ENCODE data around the gene ARL2.

The ARL2 gene

GRCh38 chr11:65051398-65051858 lies 37.5 kb downstream of the ARL2 start:
- 0 out of 2 replicates have a peak, but pooled peaks cover under 1% of the 10 kb centered on the region for H3K36me3 ChIP-seq (ENCODE audit: control insufficient read depth, insufficient read depth, low read length)
- no peak overlapping the region for H3K27ac ChIP-seq (ENCODE audit: low read depth, low read length)
- H3K27me3 ChIP-seq (ENCODE audit: control insufficient read depth, insufficient read depth, low read length), result no peaks in the 10 kb centered on the region
- H3K4me3 ChIP-seq (ENCODE audit: low read depth, low read length), result no peak overlapping the region
- no peaks in the 10 kb centered on the region for H3K4me1 ChIP-seq (ENCODE audit: control insufficient read depth, insufficient read depth, low read length)
- no peak overlapping the region for H3K9ac ChIP-seq (ENCODE audit: low read length)
- H3K9me3 ChIP-seq (ENCODE audit: control insufficient read depth, insufficient read depth, low read depth, low read length), result no peaks in the 10 kb centered on the region

- no peaks in the 10 kb centered on the region for H3K9me3 ChIP-seq (ENCODE audit: control insufficient read depth, insufficient read depth, low read depth, low read length)
- no peaks in the 10 kb centered on the region for H3K4me1 ChIP-seq (ENCODE audit: control insufficient read depth, insufficient read depth, low read length)
- no peak overlapping the region for H3K9ac ChIP-seq (ENCODE audit: low read length)
- no peaks in the 10 kb centered on the region for H3K27me3 ChIP-seq (ENCODE audit: control insufficient read depth, insufficient read depth, low read length)
- H3K36me3 ChIP-seq (ENCODE audit: control insufficient read depth, insufficient read depth, low read length), result no peaks in the 10 kb centered on the region
- H3K27ac ChIP-seq (ENCODE audit: low read depth, low read length), result no peak overlapping the region
- H3K4me3 ChIP-seq (ENCODE audit: low read depth, low read length), result no peak overlapping the region
Observed at GRCh38 chr11:65053827-65054508, 40.0 kb downstream of the ARL2 start.

GRCh38 chr11:65055538-65055937 lies 41.6 kb downstream of the ARL2 start:
- Histone ChIP-seq H3K36me3 (ENCODE audit: control insufficient read depth, insufficient read depth, low read length) (no peaks in the 10 kb centered on the region), H3K4me1 (ENCODE audit: control insufficient read depth, insufficient read depth, low read length) (no peaks in the 10 kb centered on the region), H3K27me3 (ENCODE audit: control insufficient read depth, insufficient read depth, low read length) (no peaks in the 10 kb centered on the region), H3K4me3 (ENCODE audit: low read depth, low read length) (no peak overlapping the region), H3K27ac (ENCODE audit: low read depth, low read length) (no peak overlapping the region), H3K9me3 (ENCODE audit: control insufficient read depth, insufficient read depth, low read depth, low read length) (no peaks in the 10 kb centered on the region), H3K9ac (ENCODE audit: low read length) (no peak overlapping the region)

- H3K36me3 ChIP-seq (ENCODE audit: control insufficient read depth, insufficient read depth, low read length), result no peaks in the 10 kb centered on the region
- H3K27ac ChIP-seq (ENCODE audit: low read depth, low read length), result no peak overlapping the region
- no peaks in the 10 kb centered on the region for H3K9me3 ChIP-seq (ENCODE audit: control insufficient read depth, insufficient read depth, low read depth, low read length)
- H3K9ac ChIP-seq (ENCODE audit: low read length), result no peak overlapping the region
- H3K27me3 ChIP-seq (ENCODE audit: control insufficient read depth, insufficient read depth, low read length), result no peaks in the 10 kb centered on the region
- no peaks in the 10 kb centered on the region for H3K4me1 ChIP-seq (ENCODE audit: control insufficient read depth, insufficient read depth, low read length)
- H3K4me3 ChIP-seq (ENCODE audit: low read depth, low read length), result no peak overlapping the region
Observed at GRCh38 chr11:65056999-65057398, 43.0 kb downstream of the ARL2 start.

- Histone ChIP-seq H3K9me3 (ENCODE audit: control insufficient read depth, insufficient read depth, low read depth, low read length) (no peaks in the 10 kb centered on the region), H3K36me3 (ENCODE audit: control insufficient read depth, insufficient read depth, low read length) (no peaks in the 10 kb centered on the region), H3K4me3 (ENCODE audit: low read depth, low read length) (no peak overlapping the region), H3K9ac (ENCODE audit: low read length) (no peak overlapping the region), H3K27ac (ENCODE audit: low read depth, low read length) (no peak overlapping the region), H3K27me3 (ENCODE audit: control insufficient read depth, insufficient read depth, low read length) (no peaks in the 10 kb centered on the region), H3K4me1 (ENCODE audit: control insufficient read depth, insufficient read depth, low read length) (no peaks in the 10 kb centered on the region)
Observed at GRCh38 chr11:65057526-65057925, 43.6 kb downstream of the ARL2 start.

GRCh38 chr11:65058012-65058411 lies 44.1 kb downstream of the ARL2 start:
- no peaks in the 10 kb centered on the region for H3K4me1 ChIP-seq (ENCODE audit: control insufficient read depth, insufficient read depth, low read length)
- no peaks in the 10 kb centered on the region for H3K9me3 ChIP-seq (ENCODE audit: control insufficient read depth, insufficient read depth, low read depth, low read length)
- no peak overlapping the region for H3K27ac ChIP-seq (ENCODE audit: low read depth, low read length)
- no peaks in the 10 kb centered on the region for H3K27me3 ChIP-seq (ENCODE audit: control insufficient read depth, insufficient read depth, low read length)
- H3K9ac ChIP-seq (ENCODE audit: low read length), result no peak overlapping the region
- H3K36me3 ChIP-seq (ENCODE audit: control insufficient read depth, insufficient read depth, low read length), result no peaks in the 10 kb centered on the region
- no peak overlapping the region for H3K4me3 ChIP-seq (ENCODE audit: low read depth, low read length)

- Histone ChIP-seq H3K4me3 (ENCODE audit: low read depth, low read length) (no peak within 1 kb of the TSS), H3K27me3 (ENCODE audit: control insufficient read depth, insufficient read depth, low read length) (no peaks in the 10 kb centered on the region), H3K4me1 (ENCODE audit: control insufficient read depth, insufficient read depth, low read length) (no peaks in the 10 kb centered on the region), H3K36me3 (ENCODE audit: control insufficient read depth, insufficient read depth, low read length) (no peaks in the 10 kb centered on the region), H3K27ac (ENCODE audit: low read depth, low read length) (no peak within 1 kb of the TSS), H3K9me3 (ENCODE audit: control insufficient read depth, insufficient read depth, low read depth, low read length) (no peaks in the 10 kb centered on the region), H3K9ac (ENCODE audit: low read length) (no peak within 1 kb of the TSS)
Observed at GRCh38 chr11:65058419-65059054, 44.6 kb downstream of the ARL2 start, which contains the start of gene NAALADL1. TSS of gene NAALADL1 (minus strand) at chr11:65058553. CDS start at chr11:65058521, 32 bp downstream.

- Histone ChIP-seq H3K27me3 (ENCODE audit: control insufficient read depth, insufficient read depth, low read length) (no peaks in the 10 kb centered on the region), H3K27ac (ENCODE audit: low read depth, low read length) (no peak overlapping the region), H3K36me3 (ENCODE audit: control insufficient read depth, insufficient read depth, low read length) (no peaks in the 10 kb centered on the region), H3K4me3 (ENCODE audit: low read depth, low read length) (no peak overlapping the region), H3K9ac (ENCODE audit: low read length) (no peak overlapping the region), H3K4me1 (ENCODE audit: control insufficient read depth, insufficient read depth, low read length) (no peaks in the 10 kb centered on the region), H3K9me3 (ENCODE audit: control insufficient read depth, insufficient read depth, low read depth, low read length) (no peaks in the 10 kb centered on the region)
Observed at GRCh38 chr11:65059523-65059922, 45.6 kb downstream of the ARL2 start.

- no peak overlapping the region for H3K4me3 ChIP-seq (ENCODE audit: low read depth, low read length)
- H3K27me3 ChIP-seq (ENCODE audit: control insufficient read depth, insufficient read depth, low read length), result no peaks in the 10 kb centered on the region
- H3K36me3 ChIP-seq (ENCODE audit: control insufficient read depth, insufficient read depth, low read length), result no peaks in the 10 kb centered on the region
- H3K4me1 ChIP-seq (ENCODE audit: control insufficient read depth, insufficient read depth, low read length), result no peaks in the 10 kb centered on the region
- no peaks in the 10 kb centered on the region for H3K9me3 ChIP-seq (ENCODE audit: control insufficient read depth, insufficient read depth, low read depth, low read length)
- H3K9ac ChIP-seq (ENCODE audit: low read length), result no peak overlapping the region
- H3K27ac ChIP-seq (ENCODE audit: low read depth, low read length), result no peak overlapping the region
Observed at GRCh38 chr11:65059959-65060824, 46.2 kb downstream of the ARL2 start.

GRCh38 chr11:65060913-65061408 lies 47.0 kb downstream of the ARL2 start:
- Histone ChIP-seq H3K4me1 (ENCODE audit: control insufficient read depth, insufficient read depth, low read length) (peaks cover under 1% of the 10 kb centered on the region; the same call in 1 of the 2 replicates), H3K27ac (ENCODE audit: low read depth, low read length) (no peak overlapping the region), H3K4me3 (ENCODE audit: low read depth, low read length) (no peak overlapping the region), H3K9me3 (ENCODE audit: control insufficient read depth, insufficient read depth, low read depth, low read length) (no peaks in the 10 kb centered on the region), H3K27me3 (ENCODE audit: control insufficient read depth, insufficient read depth, low read length) (no peaks in the 10 kb centered on the region), H3K36me3 (ENCODE audit: control insufficient read depth, insufficient read depth, low read length) (no peaks in the 10 kb centered on the region), H3K9ac (ENCODE audit: low read length) (no peak overlapping the region)

All from HUES6 (cell line).